Hippocampal formation (tissue), 2 donors: ENCODE measurements around the gene PPP2R1A.
"Not testable (repeated sequence)": the region's sequence is repeated elsewhere in the genome, so short reads cannot be mapped to it uniquely, and the experiment has no call there.

Source experiments
- DNase-seq, 2 donors: peaks; one replicate each; lab custom pipeline; 2025; lab: John Stamatoyannopoulos, UW

PPP2R1A gene

GRCh38 chr19:52200755-52201391 lies 11.0 kb downstream of the PPP2R1A start:
- DNase-seq, result not testable (repeated sequence)

DNA sequence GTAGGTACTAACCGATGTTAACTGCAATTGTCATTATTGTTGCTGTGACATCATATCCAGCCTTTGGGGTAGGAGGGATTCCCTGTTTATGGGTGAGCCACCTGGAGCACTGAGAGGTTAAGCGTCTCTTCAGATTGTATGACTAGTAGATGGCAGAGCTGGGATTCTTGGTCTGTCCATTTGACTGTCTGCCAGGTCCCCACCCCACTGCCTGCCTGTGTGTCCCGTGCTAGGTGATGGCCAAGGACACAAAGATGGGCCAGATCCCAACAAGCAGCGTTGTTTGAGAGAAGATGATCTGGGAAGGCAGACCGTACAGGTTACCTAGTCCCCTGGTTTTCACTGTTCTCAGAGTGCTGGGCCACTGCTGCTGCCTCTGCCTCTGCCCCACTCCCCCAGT lies 16.6 kb downstream of the PPP2R1A start:
- DNase-seq, result no peak

GRCh38 chr19:52211203-52211602 lies 21.4 kb downstream of the PPP2R1A start:
- DNase-seq, result no peak

- DNase-seq, result no peak
Observed at GRCh38 chr19:52211926-52212571, 22.2 kb downstream of the PPP2R1A start.

DNA sequence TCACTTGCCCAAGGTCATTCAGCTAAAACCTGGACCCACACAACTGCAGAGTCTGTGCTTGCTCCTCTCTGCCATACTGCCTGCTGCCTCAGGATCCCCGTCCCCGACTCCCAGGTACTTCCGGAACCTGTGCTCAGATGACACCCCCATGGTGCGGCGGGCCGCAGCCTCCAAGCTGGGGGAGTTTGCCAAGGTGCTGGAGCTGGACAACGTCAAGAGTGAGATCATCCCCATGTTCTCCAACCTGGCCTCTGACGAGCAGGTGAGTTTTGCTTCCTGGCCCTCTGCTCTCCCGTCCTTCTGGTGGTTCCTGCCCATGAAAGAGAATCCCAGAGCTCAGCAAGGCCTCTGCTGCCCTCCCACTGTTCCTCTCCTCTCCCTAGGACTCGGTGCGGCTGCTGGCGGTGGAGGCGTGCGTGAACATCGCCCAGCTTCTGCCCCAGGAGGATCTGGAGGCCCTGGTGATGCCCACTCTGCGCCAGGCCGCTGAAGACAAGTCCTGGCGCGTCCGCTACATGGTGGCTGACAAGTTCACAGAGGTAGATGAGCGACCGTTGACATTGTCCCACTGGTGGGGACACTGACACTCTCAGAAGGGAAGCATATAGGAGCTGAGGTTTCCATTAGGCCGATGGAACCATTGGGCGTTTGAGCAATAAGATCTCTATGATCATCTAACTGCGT lies 22.9 kb downstream of the PPP2R1A start:
- no peak for DNase-seq

DNA sequence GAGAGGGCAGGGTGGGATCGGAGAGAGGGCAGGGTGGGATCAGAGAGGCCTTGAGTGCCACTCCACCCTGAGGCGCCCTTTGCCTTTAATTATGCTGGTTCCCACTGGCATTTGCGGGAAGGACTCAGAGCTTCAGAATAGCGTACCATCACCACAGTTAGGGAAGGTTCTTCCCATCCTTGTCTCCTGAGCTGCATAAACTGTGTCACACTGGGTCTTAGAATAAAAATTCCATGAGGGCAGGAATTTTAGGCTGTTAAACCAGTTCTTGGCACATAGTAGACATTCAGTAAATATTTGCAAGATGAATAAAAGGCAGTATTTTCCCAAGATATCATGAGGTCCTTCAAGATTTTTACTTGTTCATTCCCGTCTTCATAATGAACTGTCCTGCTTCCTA lies 24.4 kb downstream of the PPP2R1A start:
- no peak for DNase-seq

GRCh38 chr19:52216401-52216800 lies 26.5 kb downstream of the PPP2R1A start:
- DNase-seq, result no peak

DNA sequence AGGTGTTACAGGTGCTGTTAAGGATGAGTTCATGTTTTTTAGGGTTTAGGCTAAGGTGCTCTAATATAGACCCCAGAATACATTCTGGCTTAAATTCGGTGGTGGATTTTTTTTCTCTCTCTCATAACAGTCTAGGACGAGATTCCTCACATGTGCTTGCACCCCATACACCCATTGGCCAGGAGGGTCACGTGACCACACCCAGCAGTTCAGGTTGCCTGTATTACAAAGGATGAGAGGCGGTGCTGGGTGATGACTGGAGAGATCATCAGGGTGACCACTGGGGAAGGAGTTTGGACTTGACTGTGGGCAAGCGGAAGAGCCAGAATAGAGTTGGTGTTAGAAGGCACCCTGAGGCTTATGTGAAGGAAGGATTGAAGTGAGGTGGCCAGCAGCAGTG lies 27.7 kb downstream of the PPP2R1A start:
- no peak for DNase-seq

GRCh38 chr19:52219611-52220010 lies 29.8 kb downstream of the PPP2R1A start:
- no peak for DNase-seq

DNA sequence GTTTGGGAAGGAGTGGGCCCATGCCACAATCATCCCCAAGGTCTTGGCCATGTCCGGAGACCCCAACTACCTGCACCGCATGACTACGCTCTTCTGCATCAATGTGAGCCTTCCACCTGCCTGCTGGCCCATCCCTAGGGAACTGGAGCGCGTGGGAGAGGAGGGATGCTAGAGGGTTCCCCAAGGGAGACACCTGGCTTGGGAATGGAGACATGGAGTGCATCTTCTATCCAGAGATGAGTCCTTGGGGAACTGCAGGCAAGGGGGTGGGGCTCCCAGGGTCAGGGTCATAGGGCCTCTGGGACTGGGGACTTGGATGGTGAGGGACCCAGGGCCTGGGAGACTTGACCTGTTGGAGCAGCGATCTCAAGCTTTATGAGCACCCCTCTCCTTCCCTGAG lies 31.2 kb downstream of the PPP2R1A start:
- no peak for DNase-seq

DNA sequence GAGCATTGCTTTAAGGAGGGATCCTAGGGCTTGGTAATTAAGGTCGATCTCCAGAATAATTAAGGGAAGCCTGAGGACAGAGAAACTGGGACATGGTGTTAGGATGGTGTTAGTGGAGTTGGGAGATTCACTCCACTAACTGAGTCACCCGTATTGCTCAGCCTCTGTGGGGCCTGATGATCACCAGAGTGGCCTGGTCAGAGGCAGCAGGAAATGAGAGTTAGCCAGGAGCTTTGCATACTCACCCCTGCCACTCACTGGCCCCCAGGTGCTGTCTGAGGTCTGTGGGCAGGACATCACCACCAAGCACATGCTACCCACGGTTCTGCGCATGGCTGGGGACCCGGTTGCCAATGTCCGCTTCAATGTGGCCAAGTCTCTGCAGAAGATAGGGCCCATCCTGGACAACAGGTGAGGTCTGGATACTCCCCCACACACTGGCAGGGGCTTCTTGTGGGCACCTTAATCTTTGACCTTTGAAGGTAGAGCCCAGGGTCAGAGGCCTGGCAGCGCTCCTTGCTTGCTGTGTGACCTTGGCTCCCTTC lies 32.1 kb downstream of the PPP2R1A start:
- DNase-seq, result no peak

DNA sequence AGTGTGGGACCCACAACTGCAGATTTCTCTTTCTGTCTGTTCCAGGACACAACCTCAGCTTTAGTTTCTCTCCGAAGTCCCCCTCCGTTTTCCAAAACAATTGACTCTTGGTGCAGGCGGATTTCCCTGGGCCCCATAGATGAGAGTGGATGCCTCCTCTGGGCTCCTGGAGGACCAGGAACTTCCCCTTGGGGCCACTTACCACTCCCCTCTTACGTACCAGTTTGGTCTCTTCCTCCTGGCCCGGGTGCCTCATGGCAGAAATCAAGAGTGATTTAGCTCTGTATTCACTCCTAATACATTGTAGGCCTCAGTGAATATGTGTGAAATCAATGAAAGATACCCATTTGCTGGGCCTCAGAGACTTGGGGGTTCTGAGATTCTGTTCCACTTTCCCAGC lies 34.4 kb downstream of the PPP2R1A start:
- no peak for DNase-seq

DNA sequence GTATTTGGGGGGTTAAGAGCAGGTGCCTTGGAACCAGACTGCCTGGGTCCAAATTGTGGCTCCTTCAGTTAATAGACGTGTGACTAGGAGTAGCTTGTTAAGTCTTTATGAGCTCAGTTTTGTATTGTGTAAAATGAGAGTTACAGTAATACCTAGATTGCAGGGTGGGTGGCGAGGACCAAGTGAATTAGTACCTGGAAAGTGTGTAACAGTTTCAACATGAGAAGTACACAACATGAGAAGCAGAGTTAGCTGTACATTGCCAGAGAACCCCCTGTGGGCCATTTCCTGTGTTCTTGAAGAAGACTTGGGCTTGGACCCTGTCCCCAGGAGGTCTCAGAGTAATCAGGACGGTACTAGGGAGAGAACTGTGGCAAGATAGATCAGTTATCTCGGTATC lies 36.8 kb downstream of the PPP2R1A start:
- DNase-seq, result no peak

- no peak for DNase-seq
Observed at GRCh38 chr19:52227196-52227940, 37.5 kb downstream of the PPP2R1A start.

DNA sequence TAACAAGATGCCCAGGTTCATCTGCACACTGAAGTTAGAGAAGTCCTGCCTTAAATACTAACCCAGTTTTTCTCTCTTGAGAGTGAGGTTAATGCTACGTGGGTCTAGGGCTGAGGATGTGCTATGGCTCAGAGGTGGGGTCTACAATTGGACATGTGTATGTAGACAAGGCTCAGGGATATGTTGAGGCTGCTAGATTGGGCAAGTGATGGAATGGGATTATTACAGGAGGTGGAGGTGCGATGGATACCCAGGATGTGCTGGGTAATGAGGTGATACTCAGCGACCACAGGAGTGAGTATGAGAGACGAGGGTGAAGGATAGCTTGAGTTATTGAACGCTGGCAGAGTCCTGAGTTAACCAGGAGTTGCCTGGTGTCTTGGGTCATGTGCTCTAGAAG lies 38.1 kb downstream of the PPP2R1A start:
- DNase-seq, result no peak

DNA sequence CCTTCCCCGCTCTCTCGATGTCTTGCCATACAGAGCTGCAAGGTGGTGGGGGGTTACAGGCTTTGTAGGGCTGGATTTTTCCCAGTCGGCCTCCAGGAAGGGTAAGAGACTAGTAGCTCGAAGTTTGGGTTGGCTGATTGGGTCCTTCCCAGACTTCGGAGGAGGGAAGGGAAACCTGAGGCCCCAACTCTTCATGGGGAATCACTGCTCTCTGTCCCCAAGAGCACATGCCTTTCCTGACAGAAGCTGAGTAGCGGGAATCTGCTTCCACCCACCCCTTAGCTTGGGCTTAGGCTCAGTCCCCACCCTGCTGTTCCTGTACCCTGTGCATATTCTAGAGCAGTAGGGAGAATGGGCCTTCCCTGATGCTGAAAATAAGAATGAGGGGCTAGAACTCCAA lies 39.7 kb downstream of the PPP2R1A start:
- DNase-seq, result no peak

GRCh38 chr19:52230685-52231084 lies 40.8 kb downstream of the PPP2R1A start:
- DNase-seq, result no peak

GRCh38 chr19:52231154-52231910 lies 41.5 kb downstream of the PPP2R1A start:
- no peak for DNase-seq

GRCh38 chr19:52234406-52234805 lies 44.6 kb downstream of the PPP2R1A start:
- DNase-seq, result no peak

DNA sequence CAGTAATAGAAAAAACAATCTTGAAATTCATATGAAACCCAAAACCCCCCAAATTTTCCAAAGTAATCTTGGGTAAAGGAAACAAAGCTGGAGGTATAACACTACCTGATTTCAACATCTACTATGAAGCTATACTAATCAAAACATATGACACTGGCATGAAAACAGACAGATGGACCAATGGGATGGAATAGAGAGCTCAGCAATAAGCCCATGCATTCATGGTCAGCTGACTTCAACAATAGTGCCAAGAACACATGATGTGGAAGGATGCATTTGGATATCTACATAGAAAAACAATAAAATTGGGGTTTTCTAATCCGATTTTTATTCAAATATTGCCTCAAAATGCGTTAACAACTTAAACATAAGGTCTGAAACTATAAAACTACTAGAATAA lies 47.3 kb downstream of the PPP2R1A start:
- no peak for DNase-seq

GRCh38 chr19:52237771-52238400 lies 48.0 kb downstream of the PPP2R1A start:
- DNase-seq, result peak; percentile 25 to 55
